NOMO-1 treated with dmso at 0.1 percent for 144 hours (cell line): ENCODE results near the gene EML6.
A peak's percentile ranks its signal among the peaks of the same experiment; 100 is the strongest.
"Not testable (repeated sequence)": the region's sequence is repeated elsewhere in the genome, so short reads cannot be mapped to it uniquely, and the experiment has no call there.

Source experiments
- DNase-seq: peaks from one replicate; lab custom pipeline; 2025; ENCODE audit not compliant: unreplicated experiment; lab: John Stamatoyannopoulos, UW

EML6 gene

DNA sequence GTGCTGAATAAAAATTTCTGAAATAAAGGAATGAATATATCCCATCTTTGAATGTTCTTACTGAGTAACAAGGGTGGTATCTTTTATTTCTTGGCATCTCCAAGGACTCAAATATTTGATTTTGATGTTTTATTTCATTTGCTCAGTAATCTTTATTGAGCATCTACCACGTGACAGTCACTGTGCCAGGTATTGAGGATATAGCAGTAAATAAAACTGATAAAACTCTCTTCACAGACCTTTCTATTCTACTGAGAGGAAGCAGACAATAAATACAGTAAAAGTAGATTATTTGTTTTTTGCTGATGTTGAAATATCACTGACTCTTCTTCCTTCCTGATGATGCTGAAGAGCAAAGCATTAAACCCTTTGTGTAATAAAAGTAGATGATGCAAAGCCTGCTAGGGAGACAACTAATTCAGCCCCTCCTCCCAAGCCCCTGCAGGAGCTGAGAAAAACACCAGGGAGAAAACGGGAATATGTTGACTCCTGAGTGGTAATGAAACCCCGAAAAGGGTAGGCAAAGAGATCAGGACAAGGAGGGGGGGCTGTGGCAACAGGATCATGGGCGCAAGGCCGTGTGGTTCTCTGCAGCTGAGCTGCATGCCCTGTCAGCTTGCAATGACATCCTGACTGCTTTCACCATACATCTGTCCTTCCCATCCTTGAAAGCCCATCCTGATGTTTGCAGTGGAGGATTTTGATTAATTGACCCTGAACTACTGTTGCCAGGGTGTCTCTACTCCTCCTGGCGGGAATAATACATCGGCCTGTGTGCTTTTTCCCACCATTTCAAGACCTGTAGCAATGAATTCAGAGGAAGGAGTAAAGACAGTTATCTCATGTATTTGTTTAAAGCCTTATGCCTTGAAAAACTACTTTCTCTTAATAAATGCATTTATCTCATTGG is 117.4 kb downstream of the EML6 start:
- DNase-seq: no peak

DNA sequence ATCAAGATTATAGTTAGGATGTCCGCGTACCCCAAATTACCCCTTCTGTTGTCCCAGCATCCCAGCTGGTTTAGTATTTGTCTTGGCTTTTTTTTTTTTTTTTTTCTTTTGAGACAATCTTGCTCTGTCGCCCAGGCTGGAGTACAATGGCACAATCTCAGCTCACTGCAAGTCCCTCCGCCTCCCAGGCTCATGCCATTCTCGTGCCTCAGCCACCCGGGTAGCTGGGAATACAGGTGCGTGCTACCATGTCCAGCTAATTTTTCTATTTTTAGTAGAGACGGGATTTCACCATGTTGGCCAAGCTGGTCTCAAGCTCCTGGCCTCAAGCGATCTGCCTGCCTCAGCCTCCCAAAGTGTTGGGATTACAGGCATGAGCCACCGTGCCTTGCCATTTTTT is 118.0 kb downstream of the EML6 start:
- DNase-seq: not testable (repeated sequence)

DNA sequence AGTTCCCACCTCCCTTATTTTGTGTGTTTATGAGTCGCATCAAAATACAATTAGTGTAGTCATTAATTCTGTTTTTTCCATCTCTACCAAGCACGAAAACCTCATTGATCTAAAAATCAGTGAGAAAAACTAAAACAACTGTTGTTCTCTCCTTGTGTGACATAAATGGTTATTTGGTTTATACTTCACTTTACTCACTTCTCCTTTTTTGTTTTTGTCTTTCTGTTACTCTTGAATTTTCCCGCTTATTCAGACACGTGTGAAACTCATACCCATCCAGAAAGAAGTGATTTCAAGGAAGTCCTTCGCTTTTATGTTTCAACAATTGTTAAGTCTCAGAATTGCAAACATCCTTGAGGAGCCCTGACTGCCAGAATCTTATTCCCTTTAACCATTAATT is 121.6 kb downstream of the EML6 start:
- DNase-seq: no peak

DNA sequence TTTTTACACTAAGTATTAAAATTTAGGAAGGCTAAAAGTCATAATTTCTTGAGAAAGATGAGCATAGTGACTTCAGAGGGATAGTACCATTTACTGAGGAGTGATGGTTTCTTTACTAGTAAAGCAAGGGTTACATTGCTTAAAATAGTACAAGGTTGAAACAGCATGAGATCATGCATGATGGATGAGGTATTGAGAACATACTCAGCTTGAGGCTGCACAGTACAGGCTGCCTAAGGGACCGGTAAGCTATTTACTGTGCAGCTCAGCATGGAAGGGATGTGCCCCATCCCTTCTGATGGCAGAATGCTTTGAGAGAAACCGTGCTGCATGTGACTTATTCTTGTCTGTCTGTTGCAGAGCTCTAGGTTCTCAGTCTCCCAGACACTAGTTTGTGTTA is 122.1 kb downstream of the EML6 start:
- DNase-seq: no peak

DNA sequence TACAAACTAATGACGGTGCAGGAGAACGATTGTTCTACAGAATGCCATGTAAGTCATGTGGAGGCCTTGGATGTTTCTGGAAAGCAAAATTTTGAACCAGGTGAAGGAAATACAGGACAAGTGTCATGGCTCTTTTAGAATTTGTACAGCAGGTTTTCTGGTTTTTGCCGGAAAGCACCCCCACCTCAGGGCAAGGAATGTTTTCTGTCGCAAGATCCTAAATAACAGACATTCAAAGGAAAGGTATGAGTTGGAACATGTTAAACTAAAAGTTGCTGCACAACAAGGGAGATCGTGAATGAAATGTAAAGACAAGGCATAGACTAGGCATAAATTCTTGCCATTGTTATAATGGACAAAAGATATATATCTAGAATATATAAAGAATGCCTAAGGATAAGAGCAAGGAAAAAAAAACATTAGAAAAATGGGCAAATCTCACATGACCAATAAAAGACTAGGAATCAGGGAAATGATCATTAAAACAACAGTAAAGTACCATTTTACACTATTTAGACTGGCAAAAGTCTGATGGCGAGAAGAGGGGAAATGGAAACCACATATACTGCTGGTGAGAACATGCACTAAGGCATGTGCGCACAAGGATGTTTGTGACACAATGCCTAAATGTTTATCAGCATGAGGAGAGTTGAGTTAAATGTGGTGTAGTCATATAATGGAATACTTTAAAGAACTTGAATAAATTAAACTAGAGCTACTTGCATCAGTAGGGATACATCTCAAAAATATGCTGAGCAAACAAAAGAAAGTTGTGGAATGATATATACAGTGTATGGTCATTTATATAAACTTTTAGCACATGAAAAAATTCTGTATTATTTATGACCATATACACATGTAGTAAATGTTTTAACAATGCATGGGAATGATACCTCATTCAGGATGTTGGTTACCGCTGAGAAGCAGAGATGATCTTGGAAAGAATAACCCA is 127.0 kb downstream of the EML6 start:
- DNase-seq: no peak

DNA sequence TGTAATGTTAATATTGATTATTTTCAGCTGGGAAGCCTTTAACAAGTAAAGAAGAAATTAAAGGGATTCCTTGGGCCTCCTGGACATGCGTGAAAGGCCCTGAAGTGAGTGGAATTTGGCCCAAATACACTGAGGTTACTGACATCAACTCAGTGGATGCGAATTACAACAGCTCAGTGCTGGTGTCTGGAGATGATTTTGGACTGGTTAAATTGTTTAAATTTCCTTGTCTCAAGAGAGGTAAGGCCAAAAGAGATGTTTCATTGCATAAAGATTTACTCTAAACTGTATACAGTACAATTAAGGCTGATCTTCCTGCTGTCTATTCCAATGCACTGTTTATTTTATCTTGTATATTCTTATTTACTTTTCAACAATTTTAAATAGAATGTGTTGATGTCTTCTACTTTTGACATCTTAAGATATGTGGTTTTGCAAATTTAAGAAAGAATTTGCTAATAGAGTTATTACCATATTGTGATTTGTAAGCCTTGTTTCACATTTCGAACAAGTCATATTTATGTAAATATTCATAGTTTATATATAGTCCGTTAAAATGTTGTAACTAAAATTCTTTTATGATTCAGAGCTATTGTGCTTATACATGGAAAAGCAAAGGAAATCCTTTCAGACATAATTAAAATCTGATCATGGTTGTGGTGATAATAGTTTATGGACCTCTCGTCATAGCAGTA is 130.3 kb downstream of the EML6 start:
- no peak for DNase-seq

DNA sequence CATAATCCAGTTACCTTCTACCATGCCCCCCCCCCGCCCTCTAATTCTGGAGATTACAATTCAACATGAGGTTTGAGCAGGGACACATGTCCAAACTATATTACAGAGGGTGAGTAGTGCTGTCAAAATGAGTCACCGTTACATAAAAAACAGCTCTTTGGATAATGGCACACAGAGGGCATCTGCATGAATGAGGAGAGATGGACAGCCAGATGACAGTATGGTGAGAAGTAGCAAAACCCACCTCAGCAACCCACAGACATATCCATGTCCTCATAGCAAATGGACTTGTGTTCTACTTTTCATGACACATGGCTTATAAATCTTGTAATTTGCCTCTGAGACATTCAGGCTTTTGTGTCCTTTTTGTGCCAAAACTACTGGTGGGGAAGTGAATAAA is 132.0 kb downstream of the EML6 start:
- no peak for DNase-seq

DNA sequence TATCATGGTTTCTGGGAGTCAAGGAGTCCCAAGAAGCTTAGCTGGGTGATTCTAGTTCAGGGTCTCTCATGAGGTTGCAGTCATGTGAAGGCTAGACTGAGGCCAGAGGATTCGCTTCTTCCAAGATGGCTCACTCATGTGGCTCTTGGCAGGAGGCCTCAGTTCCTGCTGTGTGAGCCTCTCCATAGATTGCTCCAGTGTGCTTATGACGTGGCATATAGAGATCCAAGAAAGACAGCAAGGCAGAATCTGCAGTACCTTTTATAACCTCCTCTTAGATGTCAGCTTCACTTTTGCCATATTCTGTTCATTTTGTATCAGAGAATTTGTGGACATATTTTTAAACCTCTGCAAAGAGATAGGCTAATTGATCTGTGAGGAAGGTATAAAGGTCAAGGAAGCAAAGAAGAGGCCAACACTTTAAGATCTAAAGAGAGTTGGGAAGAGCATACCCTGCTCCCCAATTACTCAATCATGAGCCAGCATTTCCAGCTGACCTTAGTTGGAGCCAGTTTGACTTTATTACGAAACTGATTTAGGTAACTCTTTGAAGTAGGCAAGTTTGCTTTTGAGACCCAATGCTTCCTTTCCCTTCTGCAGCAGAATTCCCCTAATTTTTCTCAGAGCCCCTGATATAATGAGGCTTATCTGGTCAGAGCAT is 134.7 kb downstream of the EML6 start:
- DNase-seq: no peak

DNA sequence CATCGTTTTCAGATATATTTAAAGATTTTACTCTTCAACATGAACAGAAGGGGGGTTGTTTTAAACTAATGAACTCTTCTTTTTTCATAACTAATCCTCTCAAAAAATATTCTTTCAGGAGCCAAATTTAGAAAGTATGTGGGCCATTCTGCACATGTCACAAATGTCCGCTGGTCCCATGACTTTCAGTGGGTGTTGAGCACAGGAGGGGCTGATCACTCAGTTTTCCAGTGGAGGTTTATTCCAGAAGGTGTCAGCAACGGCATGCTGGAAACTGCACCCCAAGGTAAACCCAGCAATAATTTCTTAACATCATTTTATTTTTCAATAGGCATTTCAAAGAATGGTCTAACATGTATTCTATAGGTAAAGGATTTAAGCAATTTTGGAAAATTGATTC is 136.0 kb downstream of the EML6 start:
- DNase-seq: no peak

DNA sequence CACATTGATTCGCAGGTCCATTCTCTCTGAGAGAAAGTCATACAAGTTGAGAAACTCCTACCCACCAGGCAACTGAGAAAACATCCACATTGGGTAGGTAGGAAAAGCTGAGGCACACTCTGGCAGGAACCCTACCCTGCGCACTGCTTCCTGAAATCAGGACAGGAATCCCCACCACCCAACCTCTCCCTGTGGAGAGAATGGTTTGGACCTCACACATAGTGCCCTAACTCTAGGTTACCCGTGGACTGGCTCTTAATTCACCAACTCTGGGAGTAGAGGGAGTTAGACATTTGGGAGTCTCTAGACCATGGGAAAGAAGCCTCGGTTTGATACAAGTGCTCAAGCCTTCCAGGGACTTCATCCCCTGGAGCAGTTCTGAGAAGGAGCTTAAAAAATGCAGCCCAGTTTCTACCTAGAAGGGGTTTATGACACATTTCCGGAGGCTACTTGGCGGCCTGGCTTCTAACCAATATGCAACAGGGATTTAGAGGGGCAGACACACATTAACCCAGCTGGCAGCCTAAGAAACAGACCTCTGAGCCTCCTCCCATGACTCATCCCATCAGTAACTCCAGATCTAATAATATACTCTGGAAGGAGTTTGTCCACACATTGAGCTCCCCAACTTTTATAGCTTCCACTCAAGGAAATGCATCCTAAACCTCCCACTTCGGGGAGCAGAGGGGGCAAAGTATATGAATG is 136.7 kb downstream of the EML6 start:
- DNase-seq: no peak

DNA sequence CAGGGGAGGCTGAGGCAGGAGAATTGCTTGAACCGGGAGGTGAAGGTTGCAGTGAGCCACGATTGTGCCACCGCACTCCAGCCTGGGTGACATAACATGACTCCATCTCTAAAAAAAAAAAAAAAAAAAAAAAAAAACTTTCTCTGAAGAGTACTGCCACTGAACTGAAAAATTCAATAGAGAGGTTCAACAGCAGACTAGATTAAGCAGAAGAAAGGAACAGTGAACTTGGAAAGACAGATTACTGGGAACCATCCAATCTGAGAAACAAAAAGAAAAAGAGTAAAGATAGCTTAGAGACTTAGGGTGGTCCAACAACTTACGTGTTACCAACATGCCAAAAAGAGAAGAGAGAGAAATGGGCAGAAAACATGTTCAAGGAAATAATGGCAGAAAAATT is 138.8 kb downstream of the EML6 start:
- no peak for DNase-seq

DNA sequence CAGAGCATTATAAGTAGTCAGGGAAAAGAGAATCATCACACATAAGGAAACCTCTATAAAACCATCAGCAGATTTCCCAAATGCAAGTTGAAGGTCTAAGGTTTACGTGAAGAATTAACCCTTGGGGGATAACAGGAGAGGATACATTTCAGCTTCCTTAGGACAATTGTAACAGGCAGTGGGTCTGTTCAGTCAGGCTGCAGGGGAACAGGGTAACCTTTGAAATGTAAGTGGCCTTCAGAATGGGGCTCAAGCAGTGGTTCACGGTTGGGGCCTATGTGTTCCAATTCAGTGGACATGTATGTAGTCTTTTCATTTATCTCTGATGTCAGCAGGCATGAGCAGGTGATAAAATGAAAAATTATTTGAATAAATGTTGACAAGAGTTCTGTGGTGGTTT is 139.3 kb downstream of the EML6 start:
- DNase-seq: no peak

DNA sequence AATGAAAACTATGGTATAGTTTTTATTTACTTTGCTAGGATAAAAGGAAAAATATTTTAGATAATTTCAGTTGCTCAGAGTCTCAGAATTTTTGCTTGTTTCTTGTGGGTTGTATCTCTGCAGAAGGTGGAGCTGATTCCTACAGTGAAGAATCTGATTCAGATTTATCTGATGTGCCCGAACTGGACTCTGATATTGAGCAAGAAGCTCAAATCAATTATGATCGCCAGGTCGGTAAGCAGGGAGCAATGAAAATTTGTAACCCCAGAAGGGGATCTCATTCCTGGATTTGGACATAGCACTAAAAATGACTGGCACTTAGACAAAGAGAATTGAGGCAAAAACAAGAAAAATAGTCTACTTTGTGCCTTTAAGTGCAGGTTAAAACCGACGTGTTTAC is 140.2 kb downstream of the EML6 start:
- DNase-seq: no peak

DNA sequence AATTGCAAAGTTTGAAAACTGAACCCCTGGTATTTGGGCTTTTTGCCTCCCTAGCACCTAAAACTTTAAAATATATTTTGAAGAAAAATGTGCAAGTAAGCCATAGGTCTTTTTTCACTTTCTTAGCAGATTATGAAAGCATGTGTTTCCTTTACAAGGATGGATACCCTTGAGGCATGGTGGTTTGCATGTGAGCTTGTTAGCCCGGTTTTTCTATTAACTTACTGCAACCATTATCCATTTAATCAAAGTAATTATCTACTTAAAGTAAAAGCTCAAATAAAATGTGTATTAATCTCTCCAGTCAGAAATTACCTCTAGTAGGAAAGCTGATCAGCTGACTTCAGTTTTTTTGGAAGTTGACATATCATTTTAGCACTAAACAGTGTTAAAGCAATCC is 140.6 kb downstream of the EML6 start:
- DNase-seq: no peak

DNA sequence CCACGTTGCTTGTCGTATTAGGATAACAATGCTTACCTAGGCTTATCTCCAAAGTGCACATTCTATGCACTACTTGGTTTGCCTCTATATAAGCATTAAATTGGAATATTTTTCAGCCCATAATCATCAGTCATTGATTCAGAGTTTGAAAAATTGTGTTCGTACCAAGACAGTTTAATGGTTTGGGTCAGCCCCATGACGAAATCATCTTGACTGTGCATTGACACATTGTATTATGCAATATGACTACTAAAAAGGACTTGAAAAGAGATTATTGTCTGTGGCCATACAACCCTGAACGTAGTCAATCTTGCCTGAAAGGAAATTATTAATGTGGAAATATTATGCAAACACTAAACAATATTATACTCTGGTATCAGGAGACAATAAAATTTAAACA is 141.3 kb downstream of the EML6 start:
- DNase-seq: peak; percentile 32

DNA sequence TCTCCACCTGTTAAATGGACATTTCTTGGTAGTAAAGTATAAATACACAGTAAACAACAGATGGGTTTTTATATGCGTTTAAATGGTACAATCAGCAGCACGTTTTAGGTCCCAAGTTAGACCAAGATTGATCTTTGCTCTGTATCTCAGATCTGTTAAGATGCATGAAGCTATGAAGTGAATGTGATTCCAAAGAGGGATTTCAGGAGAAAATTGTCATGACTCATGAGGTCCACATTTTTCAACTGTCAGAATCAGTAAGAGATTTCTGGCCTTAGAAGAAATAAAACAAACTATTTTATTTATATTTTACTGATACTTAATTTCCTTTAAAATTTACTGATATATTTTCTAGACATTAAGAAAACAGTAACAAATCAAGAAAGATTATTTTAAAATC is 142.7 kb downstream of the EML6 start:
- DNase-seq: no peak

DNA sequence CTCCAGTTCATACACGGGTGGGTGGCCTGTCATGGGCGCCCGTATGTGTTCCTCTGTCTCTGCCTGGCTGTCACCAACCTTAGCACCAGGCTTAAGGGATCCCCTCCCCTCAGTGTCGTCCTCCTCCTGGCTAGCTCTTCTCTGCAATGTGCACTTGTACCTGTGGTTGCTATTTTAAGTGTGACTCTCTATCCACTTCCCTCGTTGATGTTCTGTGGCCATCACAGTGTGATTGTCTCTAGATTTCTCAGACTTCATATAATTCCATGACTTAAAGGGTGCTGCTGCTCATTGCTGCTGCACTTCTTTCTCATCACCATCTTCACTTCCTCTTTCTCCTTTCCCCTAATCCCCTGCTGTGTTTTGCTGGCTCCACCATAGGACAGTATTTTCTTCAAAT is 143.4 kb downstream of the EML6 start:
- DNase-seq: peak; percentile 42

DNA sequence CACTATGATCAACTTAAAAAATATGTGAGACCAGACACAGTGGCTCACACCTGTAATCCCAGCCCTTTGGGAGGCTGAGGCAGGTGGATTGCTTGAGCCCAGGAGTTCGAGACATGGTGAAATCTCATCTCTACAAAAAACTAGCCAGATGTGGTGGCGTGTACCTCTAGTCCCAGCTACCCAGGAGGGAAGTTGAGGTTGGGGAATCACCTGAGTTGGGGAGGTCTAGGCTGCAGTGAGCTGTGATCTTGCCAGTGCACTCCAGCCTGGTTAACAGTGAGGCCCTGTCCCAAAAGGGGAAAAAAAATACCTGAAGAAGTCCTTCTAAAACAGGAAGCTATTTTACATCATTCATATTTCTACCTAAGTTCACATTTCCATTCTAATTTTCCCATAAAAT is 144.0 kb downstream of the EML6 start:
- no peak for DNase-seq

DNA sequence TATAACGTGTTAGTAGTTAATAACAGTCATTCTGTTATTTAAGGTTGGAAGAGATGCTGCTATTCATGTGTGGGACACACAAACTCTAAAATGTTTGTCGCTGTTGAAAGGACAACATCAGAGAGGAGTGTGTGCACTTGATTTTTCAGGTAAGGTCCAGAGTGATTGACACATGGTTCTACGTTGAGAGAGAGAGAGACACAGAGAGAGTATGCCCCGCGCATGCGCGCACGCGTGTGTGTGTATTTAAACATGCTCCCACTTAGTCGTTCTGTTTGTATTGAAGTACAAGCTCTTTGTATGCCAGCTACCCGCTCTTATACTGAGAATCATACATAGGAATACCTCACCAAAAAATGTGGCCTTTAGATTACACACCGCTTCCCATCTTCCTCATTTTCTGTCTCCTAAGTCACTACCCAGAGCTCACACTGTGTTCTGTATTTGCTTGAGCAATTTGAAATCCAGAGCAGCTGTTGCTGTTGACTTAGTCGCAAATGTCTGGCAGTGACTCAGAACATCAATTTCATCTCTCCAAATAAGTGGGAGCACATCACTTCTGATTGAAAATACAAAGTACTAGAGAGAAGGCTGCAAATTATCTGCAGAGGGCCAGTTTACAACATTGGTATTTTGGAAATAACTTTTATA is 148.1 kb downstream of the EML6 start:
- no peak for DNase-seq

DNA sequence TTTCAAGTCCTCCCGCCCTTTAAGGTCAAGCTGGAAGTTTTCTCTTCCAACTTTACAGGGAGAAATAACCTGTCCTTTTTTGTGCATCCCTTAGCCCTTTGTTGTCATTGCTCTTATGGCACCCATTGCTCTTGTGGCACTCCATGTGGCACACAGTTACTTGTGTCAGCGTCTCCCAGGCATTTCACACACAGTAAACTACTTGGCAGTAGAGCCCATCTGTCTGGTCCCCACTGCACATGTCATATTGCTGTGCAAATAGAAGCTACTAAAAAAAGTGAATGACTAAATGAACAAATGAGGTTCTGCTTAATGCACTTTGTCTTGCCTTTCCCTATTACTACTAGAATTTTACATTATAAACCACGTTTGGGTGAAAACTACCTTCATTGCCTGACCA is 149.3 kb downstream of the EML6 start:
- no peak for DNase-seq
